ENCODE results near the gene ZNF547.

The ZNF547 gene

GRCh38 chr19:57376151-57376550 lies 12.8 kb downstream of the ZNF547 start:
- DNase-seq, result no peak

DNA sequence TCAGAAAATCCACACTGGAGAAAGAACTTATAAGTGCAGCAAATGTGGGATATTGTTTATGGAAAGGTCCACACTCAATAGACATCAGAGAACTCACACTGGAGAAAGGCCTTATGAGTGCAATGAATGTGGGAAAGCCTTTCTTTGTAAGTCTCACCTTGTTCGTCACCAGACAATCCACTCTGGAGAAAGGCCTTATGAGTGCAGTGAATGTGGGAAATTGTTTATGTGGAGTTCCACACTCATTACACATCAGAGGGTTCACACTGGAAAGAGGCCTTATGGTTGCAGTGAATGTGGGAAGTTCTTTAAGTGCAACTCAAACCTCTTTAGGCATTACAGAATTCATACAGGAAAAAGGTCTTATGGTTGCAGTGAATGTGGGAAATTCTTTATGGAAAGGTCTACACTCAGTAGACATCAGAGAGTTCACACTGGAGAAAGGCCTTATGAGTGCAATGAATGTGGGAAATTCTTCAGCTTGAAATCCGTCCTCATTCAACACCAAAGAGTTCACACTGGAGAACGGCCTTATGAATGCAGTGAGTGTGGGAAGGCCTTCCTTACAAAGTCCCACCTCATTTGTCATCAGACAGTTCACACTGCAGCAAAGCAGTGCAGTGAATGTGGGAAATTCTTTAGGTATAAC lies 14.3 kb downstream of the ZNF547 start:
- no peak for DNase-seq

DNA sequence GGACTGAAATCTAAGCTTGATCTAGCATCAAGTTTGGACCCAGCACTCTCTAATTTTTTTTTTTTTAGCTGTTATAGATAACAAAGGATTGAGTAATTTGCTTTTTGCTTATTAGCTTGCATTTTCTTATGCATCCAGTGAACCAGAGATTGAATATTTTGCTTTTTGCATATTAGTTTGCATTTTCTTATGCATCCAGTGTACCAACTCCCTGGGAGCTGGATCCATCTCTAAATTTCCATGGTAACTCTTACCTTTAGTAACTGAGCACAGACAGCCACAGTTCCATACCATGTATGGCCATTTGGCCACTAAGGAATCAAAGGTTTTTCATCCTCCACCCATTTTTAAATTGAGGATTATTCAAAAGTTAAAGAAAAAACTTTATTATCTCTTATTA lies 17.6 kb downstream of the ZNF547 start:
- no peak for DNase-seq

DNA sequence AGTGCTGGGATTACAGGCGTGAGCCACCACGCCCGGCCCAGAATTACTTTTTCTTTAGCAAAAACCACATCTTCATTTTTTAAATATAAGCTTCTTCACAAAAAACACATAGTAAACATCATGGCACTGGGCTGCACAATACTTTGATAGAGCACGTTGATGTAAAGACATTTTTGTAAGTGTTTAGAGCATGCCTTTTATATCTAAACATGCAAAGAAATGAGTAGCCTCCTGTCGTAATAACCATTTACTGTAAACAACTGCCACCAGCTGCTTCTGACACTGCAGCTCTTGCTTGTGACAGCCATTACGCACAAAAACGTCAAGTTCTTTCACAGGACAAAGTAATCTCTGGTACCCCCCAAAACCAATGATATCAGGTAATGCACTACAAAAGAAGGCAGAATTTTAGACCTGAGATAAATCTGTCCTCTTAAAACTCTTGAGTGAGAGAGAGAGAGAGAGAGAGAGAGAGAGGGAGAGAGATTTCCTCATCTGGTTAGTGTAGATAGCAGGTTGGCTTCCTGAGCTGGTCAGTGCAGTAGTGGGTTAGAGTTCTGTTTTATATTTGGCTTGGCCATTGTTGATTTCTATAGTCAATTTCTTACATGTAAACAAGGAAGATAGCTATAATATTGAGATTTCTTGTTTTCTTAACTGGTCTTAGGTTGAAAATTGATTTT lies 19.6 kb downstream of the ZNF547 start:
- DNase-seq, result no peak

GRCh38 chr19:57389194-57389729 lies 25.9 kb downstream of the ZNF547 start:
- no peak for DNase-seq

- peak; percentile 99 to 100 for DNase-seq
These were observed 26.6 kb downstream of the ZNF547 start, which contains the start of gene ZNF548 for GRCh38 chr19:57389730-57390598. Gene ZNF548, plus strand, starts transcription at chr19:57389854. Its CDS starts 246 bp downstream, at chr19:57390100.

GRCh38 chr19:57395710-57396109 lies 32.4 kb downstream of the ZNF547 start:
- DNase-seq, result no peak

DNA sequence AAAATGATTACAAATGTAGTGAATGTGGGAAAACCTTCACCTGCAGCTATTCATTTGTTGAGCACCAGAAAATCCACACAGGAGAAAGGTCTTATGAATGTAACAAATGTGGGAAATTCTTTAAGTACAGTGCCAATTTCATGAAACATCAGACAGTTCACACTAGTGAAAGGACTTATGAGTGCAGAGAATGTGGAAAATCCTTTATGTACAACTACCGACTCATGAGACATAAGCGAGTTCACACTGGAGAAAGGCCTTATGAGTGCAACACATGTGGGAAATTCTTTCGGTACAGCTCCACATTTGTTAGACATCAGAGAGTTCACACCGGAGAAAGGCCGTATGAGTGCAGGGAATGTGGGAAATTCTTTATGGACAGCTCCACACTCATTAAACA lies 35.5 kb downstream of the ZNF547 start:
- no peak for DNase-seq

- no peak for DNase-seq
These were observed 40.6 kb downstream of the ZNF547 start for GRCh38 chr19:57403737-57404563.

GRCh38 chr19:57406516-57407123 lies 43.3 kb downstream of the ZNF547 start:
- peak; percentile 52 to 69 for DNase-seq

DNA sequence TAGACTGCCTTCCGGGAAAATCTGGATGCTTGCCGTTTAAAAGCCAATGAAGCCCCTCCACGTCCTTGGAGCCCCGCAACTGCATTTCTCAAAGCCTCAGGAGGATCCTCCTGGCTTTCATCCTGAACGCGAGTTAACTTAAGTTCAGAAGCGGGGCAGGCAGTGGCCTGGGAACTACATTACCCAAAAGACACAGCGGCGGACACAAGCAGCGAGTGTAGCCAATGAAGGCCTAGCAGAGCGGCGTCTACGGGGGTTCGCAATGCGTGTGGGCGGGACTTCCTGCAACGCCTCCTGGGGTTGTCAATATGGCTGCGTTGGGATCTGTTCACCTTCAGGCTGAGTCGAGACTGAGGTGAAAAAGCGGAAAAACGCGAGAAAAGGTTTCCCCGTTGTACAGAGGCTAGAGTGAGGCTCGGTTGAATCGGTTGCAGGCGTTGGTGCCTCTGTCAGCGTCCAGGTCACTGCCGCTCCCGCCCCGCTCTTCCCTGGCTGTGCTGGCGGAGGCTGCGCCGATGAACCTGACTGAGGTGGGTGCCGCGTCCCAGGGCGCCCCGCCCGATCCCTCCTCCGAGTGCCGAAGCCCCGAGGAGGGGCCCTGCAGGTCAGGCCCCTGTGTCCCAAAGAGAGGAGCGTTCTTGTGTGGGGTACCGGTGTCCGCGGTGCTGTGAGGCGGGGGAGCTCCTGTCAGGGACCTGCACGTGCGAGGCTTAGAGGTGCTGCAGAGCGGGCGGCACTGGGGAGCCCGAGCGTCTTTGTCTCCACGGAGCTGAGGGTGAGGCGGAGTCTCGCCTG lies 47.7 kb downstream of the ZNF547 start, which contains the start of gene ZNF17:
ZNF17 (plus strand) TSS at position 285 of the 795 bp plus-strand sequence. CDS start 2,455 bp downstream, outside the sequence.
- DNase-seq, result peak; percentile 88 to 93

DNA sequence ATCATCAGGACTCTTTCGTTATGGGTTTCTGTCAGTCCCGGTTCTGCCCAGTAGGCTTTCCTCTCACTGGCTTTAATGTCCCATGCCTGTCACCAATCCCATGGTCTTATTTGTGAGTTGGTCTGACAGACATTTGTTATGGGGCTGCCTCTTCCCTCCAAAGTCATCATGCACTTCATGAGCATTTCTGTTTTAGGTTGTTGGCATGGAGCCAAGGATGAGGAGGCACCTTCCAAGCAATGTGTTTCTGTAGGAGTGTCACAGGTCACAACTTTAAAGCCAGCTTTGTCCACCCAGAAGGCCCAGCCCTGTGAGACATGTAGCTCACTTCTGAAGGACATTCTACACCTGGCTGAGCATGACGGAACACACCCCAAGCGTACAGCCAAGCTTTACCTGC lies 56.1 kb downstream of the ZNF547 start:
- no peak for DNase-seq

DNA sequence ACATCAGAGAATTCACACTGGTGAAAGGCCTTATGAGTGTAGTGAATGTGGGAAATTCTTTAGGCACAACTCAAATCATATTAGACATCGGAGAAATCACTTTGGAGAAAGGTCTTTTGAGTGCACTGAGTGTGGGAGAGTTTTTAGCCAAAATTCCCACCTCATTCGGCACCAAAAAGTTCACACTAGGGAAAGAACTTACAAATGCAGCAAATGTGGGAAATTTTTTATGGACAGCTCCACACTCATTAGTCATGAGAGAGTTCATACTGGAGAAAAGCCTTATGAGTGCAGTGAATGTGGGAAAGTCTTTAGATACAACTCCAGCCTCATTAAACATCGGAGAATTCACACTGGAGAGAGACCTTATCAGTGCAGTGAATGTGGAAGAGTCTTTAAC lies 57.7 kb downstream of the ZNF547 start:
- no peak for DNase-seq

Measured in NCI-H1930 (cell line).